NCI-H2227 (cell line): ENCODE measurements around the gene APBB1IP.
A peak's percentile ranks its signal among the peaks of the same experiment; 100 is the strongest.
"Not testable (repeated sequence)": the region's sequence is repeated elsewhere in the genome, so short reads cannot be mapped to it uniquely, and the experiment has no call there.

Experiments used
- DNase-seq: peaks from one replicate; lab custom pipeline; 2025; ENCODE audit not compliant: unreplicated experiment; lab: John Stamatoyannopoulos, UW

APBB1IP gene

GRCh38 chr10:26550774-26551526 is 112.8 kb downstream of the APBB1IP start:
- no peak for DNase-seq

DNA sequence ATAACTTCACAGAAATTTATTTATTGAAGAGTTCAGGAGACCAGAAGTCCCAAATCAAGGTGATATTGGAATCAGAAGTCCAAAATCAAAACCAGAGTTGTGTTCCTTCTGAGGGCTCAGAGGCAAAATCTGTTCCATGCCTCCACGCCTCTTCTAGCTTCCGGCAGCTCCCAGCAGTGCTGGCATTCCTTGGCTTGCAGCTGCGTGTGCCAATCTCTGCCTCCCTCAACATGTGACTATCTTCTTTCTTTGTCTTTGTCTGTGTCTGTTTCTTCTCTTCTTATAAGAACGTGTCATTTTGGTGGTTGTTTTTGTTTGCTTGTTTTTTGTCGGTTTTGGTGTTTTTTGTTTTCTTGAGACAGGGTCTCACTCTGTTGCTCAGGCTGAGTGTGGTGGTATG is 116.1 kb downstream of the APBB1IP start:
- DNase-seq: no peak

- DNase-seq: no peak
Measured at GRCh38 chr10:26555719-26556368, 117.7 kb downstream of the APBB1IP start.

DNA sequence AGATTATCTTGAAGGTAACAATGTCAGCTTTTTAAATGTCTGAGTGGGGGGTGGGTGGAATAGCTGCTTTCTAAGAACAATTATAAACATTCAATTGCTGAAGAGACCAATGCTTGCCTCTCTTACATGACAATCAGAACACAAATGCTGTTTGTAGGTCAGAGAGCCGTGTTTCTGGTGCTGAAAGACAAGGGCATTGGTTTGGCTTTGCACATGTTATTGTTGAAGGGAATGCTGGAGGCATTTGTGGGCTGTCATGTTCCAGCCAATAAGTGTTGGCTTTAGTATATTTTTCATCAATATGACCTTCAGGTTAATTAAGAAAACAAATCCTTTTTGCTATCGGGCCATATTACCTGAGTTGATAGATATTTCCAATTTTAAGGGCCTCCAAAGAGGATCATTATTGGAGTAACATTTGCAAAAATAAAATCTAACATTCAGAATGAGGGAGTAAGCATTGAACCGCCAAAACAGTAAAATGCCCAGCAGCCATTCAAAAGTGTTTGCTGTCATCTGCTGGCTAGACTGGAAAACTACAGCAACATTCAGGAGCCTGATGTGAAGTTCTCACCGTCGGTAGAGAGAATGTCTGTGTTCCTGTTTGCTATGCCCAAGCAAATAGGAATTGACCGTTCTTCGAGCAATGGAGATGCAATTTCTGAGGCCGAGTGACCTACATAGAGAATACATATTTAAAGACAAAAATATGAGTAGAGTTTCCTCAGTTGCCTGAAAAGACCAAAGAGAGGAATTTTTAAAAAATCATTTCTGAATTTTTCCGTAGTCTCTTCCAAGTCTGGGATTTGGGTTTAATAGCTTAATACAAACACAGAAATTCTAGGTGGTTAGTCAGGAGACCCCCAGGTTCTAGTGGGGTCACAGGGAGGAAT is 118.9 kb downstream of the APBB1IP start:
- peak; percentile 50 for DNase-seq

DNA sequence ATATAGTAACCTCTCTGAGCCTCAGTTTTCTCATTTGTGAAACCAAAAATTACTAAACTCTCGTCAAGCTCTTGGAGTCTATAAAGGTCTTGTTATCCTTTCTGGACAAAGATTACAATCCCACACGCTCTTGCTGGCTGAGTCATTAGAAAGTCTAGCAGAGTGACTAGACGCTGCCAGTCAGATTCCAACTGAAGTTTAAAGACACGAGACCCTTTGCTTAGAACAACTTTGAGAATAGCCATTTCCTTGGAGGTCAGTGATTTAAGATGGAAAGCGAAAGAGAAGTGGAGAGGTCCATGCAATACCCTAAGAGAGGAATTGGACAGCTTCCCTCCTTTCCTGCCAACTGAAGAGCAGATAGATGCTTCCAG is 119.5 kb downstream of the APBB1IP start:
- DNase-seq: no peak

GRCh38 chr10:26566525-26567350 is 128.6 kb downstream of the APBB1IP start:
- no peak for DNase-seq

DNA sequence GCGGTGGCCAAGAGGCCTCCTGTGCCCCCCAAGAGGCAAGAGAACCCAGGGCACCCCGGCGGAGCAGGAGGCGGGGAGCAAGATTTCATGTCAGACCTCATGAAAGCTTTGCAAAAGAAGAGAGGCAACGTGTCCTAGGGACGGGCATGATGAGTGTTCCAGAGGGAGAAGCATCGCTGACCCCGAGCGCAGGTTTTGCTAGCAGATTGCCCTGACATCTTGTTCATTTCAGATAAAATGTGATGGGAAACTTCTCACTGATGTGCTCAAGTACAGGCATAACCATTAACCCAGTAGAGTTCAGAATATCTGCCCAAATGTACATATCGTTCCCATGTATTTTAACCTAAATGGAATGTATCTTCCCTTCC is 129.2 kb downstream of the APBB1IP start:
- DNase-seq: no peak

GRCh38 chr10:26571655-26572054 is 133.5 kb downstream of the APBB1IP start:
- DNase-seq: no peak

DNA sequence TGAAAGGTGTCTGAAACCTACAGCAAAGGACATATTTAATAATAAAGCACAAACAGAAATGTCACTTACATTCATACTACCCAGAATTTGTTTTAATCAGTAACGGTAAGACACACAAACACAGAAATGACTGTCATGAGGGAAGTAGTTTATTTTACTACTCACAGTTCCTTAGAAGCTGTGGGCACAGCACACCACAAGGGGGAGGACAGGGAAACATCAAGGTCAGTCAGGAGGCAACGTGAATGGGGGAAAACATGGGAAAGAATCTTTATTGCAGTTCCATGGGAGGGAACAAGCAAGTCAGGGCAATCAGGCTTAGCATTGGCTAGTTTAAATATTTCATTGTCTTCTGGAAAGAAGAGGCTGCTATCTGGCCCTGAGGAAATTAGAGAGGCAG is 135.5 kb downstream of the APBB1IP start:
- DNase-seq: no peak

GRCh38 chr10:26574783-26575182 is 136.6 kb downstream of the APBB1IP start:
- no peak for DNase-seq

DNA sequence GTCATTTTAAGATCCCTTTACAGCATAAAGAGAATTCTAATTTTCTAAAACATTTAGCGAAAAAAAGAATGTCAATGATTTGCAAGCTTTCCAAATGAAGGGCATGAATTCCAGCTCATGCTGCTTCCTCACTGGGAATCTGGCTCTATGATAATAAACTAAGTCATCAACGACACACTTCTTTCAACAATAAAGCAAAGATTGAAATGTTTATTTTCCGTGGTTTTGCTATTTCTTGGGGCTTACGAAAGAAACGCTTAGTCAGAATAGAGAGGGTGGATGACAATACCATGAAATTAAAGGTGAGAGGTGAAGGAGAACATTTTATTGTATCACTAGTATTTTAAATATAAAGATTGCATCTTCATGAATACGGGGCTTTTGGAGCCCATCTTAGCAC is 140.2 kb downstream of the APBB1IP start:
- not testable (repeated sequence) for DNase-seq

DNA sequence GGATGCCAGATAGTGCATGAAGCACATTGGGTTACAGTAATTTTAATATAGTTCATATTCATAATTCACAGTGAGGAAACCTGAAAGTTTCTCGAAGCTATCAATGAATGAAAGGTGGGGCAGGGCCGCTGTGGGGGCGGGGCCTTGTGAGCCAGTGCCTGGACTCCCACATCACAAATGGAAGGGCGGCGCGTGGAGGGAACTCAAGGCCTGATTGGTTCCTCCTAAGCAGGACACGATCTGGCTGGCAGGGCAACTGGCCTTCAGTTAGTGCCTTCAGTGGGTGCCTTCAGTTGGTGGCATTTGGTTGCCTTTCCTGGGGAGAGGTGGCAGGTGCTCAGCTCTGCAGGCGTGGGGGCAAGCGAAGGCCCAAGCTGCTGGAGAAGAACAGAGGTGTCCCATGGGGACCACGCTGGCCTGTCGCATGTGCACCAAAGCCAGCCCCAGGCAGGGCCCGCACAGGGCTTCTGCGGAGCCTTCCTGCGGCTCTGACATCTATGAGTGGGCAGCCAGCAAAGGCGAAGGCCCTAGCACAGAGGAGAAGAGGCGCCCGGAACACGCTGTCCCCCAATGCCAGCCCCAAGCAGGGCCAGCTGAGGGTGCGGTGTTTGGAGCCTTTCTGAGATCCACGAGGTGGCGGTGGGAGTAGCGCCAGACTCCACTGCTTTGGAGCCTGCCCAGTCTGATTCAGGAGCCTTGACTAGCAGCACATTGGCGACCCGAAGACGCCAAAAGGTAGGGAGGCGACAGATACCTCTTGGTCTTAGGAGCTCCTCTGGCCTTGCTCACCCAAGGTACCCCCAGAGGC is 141.3 kb downstream of the APBB1IP start:
- DNase-seq: no peak

DNA sequence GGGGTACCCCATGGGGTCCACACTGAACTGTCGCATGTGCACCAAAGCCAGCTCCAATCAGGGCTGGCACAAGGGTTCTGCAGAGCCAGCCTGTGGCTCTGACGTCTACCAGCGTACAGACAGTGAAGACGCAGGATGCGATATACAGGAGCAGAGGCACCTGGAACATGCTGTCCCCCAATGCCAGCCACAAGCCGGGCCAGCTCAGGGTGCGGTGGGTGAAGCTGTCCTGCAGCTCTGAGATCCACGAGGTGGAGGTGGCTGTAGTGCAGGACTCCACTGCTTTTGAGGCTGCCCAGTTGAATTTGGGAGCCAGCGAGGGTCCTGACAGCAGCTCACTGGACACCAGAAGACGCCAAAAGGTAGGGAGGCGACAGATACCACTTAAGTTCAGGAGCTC is 148.1 kb downstream of the APBB1IP start:
- no peak for DNase-seq

DNA sequence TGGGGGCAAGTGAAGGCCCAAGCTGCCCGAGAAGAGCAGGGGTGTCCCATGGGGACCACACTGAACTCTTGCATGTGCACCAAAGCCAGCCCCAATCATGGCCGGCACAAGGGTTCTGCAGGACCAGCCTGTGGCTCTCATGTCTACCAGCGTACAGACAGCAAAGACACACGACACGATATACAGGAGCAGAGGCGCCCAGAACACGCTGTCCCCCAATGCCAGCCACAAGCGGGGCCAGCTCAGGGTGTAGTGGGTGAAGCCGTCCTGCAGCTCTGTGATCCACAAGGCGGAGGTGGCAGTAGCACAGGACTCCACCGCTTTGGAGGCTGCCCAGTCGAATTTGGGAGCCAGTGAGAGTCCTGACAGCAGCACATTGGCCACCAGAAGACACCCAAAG is 150.5 kb downstream of the APBB1IP start:
- no peak for DNase-seq

DNA sequence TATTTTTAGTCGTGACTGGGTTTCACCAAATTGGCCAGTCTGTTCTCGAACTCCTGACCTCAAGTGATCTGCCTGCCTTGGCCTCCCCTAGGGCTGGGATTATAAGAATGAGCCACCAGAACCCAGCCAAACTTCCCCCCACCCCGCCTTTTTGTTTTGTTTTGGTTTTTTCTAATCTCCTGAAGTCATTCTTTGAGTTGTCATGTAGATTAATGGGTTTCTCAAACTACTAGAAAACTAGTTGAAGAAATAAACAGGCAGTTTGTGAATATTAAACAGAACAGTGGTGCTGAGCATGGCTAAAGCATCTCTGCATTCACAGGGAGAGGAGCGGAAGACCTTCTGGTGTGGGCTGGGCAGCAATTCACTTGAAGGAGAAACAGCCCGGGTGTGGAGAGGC is 151.7 kb downstream of the APBB1IP start:
- not testable (repeated sequence) for DNase-seq

GRCh38 chr10:26593896-26594295 is 155.8 kb downstream of the APBB1IP start:
- no peak for DNase-seq

DNA sequence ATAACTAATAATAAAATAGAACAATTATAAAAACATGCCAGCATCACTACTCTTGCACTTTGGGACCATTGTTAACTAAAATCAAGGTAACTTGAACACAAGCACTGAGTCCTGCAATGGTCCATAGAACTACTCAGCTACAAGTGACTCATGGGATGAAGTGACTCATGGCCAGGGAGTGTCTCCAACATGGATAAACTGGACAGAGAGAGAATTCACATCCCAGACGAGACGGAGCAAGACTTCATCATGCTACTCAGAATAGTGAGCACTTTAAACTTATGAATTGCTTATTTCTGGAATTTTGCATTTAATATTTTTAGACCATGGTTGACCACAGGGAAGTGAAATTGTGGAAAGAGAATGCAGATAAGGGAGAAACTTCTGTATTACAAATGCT is 165.1 kb downstream of the APBB1IP start:
- DNase-seq: not testable (repeated sequence)

GRCh38 chr10:26604320-26605093 is 166.4 kb downstream of the APBB1IP start:
- not testable (repeated sequence) for DNase-seq

- peak; percentile 9 for DNase-seq
Measured at GRCh38 chr10:26606389-26606877, 168.3 kb downstream of the APBB1IP start.
